Measurements from ENCODE around the gene CCN2. TPM values are rescaled to one million over a fixed set of nuclear protein-coding genes. Genes with fewer than 3 reads are reported as not detected.

Gene CCN2
- total RNA-seq, 4 donors from 2014 or later = 41.0 to 136 (median 78.6) TPM

DNA sequence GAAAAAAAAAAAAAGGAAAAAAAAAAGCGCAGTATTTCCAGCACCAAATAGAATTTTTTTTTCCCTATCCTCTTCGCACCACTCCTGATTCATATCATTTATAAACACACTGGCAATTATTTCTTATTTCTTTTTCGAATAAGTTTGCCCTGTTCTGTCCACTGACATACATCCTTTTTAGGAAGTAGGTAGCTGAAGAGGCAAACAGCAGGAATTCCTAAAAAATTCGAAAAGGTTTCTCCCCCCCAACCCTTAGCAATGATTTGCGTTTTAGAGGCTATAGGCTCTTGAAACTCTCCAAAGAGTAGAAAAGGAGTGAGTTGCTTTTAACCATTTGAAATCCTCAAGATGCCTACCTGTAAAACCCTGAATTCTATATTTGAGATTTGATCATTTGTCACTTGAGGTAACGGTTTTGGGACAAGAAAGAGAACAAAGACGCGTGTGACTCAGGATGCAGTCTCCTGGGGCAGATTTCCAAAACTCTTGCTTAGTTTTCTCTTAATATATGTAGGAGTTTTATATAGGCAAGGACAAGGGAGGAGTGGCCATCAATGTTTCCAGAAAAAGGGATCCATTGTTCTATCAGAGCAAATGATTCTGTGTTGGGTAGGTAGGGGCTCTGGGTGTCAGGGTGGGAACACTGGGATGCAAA is 531 bp upstream of the CCN2 start:
- peaks cover 38% of the 10 kb centered on the region for H3K4me1 ChIP-seq
- H3K9me3 ChIP-seq = no peaks in the 10 kb centered on the region
- DNase-seq (ENCODE audit: low spot score in 2 of 2) = no peak
- no peaks in the 10 kb centered on the region for H3K36me3 ChIP-seq
- TF ChIP-seq CTCF (IDR thresholded peaks at IDR 0.05) (no peak), EP300 (IDR thresholded peaks at IDR 0.05) (peak; percentile 2)
- peak overlapping the region; percentile 78 for H3K4me3 ChIP-seq
- H3K27ac ChIP-seq = peak overlapping the region; percentile 73
- 26% methylated on average over 8 of the region's 8 CpGs for WGBS
- no peaks in the 10 kb centered on the region for H3K27me3 ChIP-seq

- Histone ChIP-seq H3K27me3 (no peaks in the 10 kb centered on the region), H3K27ac (peak overlapping the region; percentile 94), H3K4me1 (peaks cover 38% of the 10 kb centered on the region), H3K4me3 (peak overlapping the region; percentile 78), H3K36me3 (no peaks in the 10 kb centered on the region), H3K9me3 (no peaks in the 10 kb centered on the region)
- 2% methylated on average over 18 of the region's 42 CpGs for WGBS
- DNase-seq (ENCODE audit: low spot score in 2 of 2) = peak; percentile 86 to 87
- TF ChIP-seq EP300 (IDR thresholded peaks at IDR 0.05) (no peak), POLR2AphosphoS5 (IDR thresholded peaks at IDR 0.05) (peak in 1 of 3 donors; percentile 45), CTCF (IDR thresholded peaks at IDR 0.05) (peak in 1 of 2 donors; percentile 57), POLR2A (IDR thresholded peaks at IDR 0.05) (peak; percentile 5 to 38)
These were observed 1.0 kb downstream of the CCN2 start for GRCh38 chr6:131949909-131950766.

GRCh38 chr6:131949620-131949908 is 1.6 kb downstream of the CCN2 start:
- no peak for DNase-seq (ENCODE audit: low spot score in 2 of 2)
- WGBS = 4% methylated on average over 3 of the region's 3 CpGs
- H3K27ac ChIP-seq = peak overlapping the region; percentile 94
- H3K4me3 ChIP-seq = peak overlapping the region; percentile 78
- H3K4me1 ChIP-seq = peaks cover 38% of the 10 kb centered on the region
- no peaks in the 10 kb centered on the region for H3K9me3 ChIP-seq
- no peaks in the 10 kb centered on the region for H3K36me3 ChIP-seq
- H3K27me3 ChIP-seq = no peaks in the 10 kb centered on the region
- TF ChIP-seq POLR2A (IDR thresholded peaks at IDR 0.05) (no peak), POLR2AphosphoS5 (IDR thresholded peaks at IDR 0.05) (no peak), EP300 (IDR thresholded peaks at IDR 0.05) (no peak), CTCF (IDR thresholded peaks at IDR 0.05) (no peak)

DNA sequence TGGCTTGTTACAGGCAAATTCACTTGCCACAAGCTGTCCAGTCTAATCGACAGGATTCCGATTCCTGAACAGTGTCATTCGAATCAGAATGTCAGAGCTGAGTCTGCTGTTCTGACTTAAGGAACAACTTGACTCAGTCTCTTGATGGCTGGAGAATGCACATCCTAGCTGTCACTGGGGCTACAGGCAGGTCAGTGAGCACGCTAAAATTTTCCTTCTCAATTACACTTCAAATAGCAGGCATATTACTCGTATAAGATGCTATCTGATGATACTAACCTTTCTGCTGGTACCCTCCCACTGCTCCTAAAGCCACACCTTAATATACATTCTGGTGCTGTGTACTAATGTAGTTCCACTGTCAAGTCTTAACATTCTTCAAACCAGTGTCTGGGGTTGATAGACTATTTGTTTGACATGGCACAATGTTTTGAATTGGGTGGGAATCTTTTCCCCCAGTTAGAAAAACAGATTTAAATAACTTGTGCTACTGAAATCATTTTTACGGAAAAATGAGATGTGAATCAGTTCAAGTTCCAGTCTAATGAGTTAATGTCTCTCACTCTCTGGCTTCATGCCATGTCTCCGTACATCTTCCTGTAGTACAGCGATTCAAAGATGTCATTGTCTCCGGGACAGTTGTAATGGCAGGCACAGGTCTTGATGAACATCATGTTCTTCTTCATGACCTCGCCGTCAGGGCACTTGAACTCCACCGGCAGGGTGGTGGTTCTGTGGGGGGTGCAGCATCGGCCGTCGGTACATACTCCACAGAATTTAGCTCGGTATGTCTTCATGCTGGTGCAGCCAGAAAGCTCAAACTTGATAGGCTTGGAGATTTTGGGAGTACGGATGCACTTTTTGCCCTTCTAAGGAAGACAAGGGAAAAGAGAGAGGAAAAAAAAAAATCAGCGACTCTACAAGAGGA is 2.2 kb downstream of the CCN2 start:
- DNase-seq (ENCODE audit: low spot score in 2 of 2) = peak in 1 of 2 donors; percentile 70
- Histone ChIP-seq H3K27me3 (no peaks in the 10 kb centered on the region), H3K36me3 (no peaks in the 10 kb centered on the region), H3K4me3 (peak overlapping the region; percentile 78), H3K9me3 (no peaks in the 10 kb centered on the region), H3K4me1 (peaks cover 33% of the 10 kb centered on the region), H3K27ac (peak overlapping the region; percentile 94)
- TF ChIP-seq CTCF (IDR thresholded peaks at IDR 0.05) = no peak
- TF ChIP-seq POLR2AphosphoS5 (IDR thresholded peaks at IDR 0.05) = peak in 1 of 3 donors; percentile 7
- TF ChIP-seq POLR2A (IDR thresholded peaks at IDR 0.05) = no peak
- no peak for TF ChIP-seq EP300 (IDR thresholded peaks at IDR 0.05)
- 33% methylated on average over 18 of the region's 18 CpGs for WGBS

Data from suprapubic skin (tissue), 4 donors.